Heart left ventricle (tissue), 13 donors: ENCODE data around the gene TTC7B.

Source experiments
- POLR2A ChIP-seq, 2 donors: fragments of 450-650 bp; IDR thresholded peaks; one replicate each; pipeline ENCODE4 v1.6.1; 2017; ENCODE audit warnings: antibody characterized with exemption in 2 of 2, mild to moderate bottlenecking in 2 of 2, moderate library complexity in 2 of 2
- TF ChIP-seq, protein P1 (sequence below), 12 donors: fragments of 200-600 bp; sonication (generic) in 4 of 12; IDR thresholded peaks; one replicate each; pipeline versions ENCODE4 v1.5.0 to v1.8.0; 2018 to 2022; ENCODE audit warnings: antibody characterized with exemption in 12 of 12, mild to moderate bottlenecking in 5 of 12
- donor health status: ischemic (EF 13 %, LVEDD 7.1; RV severe dilation, severe dysfunction).
- donor health status: DM: no; HTN: yes; CAD: no.
- donor health status: DM: no; HTN: no; CAD: no.
- donor health status: ischemic (EF 25% LVEDD 6.9; RV normal size, moderate dysfunction).
- donor health status: ischemic (EF 25% LVEDD 5.7; RV mildly dilated, moderate dysfunction).
- donor health status: ischemic (EF 35%, LVEDD 5.7; RV mildly dilated, moderate dysfunction).
- donor health status: nonischemic (EF 11% LVEDD 7.7; RV severe dilation, severe dysfunction).
- donor health status: DM: yes; HTN: yes; CAD: no.
- donor health status: PGD.
- donor health status: ischemic (EF 29% LVEDD 5.4; RV normal size, mild dysfunction).
- donor health status: nonischemic (EF 23%, LVEDD 6.1; RV moderate dilation, normal function).

DNA sequence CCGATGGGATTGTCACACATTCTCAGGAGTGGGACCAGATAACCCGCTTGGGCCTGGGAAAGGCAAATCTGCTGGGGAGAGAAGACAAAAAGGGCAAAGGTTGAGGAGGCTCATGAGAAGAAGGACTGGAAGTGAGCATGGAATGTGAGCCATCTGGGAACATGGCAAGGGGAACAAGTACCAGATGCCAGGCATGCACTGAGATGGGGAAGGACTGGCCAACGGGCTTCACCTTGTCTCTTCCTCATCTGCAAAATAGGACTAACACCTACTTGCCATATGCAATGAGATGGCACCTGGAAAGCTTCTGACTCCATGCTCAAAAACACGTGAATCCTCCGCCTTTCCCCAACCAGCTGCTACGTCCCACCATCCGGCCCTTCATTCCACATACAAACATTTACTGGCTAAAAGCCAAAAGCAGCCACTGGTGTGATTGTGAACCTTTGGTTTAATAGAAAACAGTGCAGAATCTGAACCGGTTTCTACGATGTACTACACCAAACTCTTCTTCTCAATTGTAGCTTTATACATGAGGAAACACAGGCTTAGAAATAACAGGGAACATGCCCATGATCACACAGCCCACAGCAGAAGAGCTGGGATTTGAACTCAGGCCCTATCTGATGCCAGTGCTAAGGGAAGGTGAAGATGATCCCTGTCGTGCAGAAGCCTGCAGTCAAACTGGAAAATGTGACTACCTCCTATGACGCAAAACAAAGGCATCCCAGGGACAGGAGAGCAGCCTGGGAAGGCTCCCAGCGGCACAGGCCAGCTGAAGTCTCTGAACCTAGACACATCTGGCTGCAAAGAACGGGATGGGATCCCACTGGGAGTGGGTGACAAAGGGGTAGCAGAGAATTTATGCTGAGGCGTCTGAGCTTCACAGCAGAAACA, 112.1 kb downstream of the TTC7B start:
- TF ChIP-seq, protein P1, sequence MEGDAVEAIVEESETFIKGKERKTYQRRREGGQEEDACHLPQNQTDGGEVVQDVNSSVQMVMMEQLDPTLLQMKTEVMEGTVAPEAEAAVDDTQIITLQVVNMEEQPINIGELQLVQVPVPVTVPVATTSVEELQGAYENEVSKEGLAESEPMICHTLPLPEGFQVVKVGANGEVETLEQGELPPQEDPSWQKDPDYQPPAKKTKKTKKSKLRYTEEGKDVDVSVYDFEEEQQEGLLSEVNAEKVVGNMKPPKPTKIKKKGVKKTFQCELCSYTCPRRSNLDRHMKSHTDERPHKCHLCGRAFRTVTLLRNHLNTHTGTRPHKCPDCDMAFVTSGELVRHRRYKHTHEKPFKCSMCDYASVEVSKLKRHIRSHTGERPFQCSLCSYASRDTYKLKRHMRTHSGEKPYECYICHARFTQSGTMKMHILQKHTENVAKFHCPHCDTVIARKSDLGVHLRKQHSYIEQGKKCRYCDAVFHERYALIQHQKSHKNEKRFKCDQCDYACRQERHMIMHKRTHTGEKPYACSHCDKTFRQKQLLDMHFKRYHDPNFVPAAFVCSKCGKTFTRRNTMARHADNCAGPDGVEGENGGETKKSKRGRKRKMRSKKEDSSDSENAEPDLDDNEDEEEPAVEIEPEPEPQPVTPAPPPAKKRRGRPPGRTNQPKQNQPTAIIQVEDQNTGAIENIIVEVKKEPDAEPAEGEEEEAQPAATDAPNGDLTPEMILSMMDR (IDR thresholded peaks at IDR 0.05) = no peak
- TF ChIP-seq POLR2A (IDR thresholded peaks at IDR 0.05) = no peak
